Peyer's patch (tissue), 4 donors: ENCODE measurements around the gene DGCR2.

Source experiments
- POLR2A ChIP-seq, 2 donors: fragments of 450-650 bp; IDR thresholded peaks; one replicate each; pipeline ENCODE4 v1.5.1; 2017; ENCODE audit warnings: antibody characterized with exemption in 2 of 2, mild to moderate bottlenecking in 2 of 2, moderate library complexity in 2 of 2
- TF ChIP-seq, protein P1 (sequence below), 6 experiments: fragments of 450-650 bp in 4 of 6; fragments of 200-600 bp in 2 of 6; sonication (generic) in 1 of 6; IDR thresholded peaks; one replicate each; pipeline ENCODE4 v1.5.1; 2017 to 2019; ENCODE audit warnings: antibody characterized with exemption in 6 of 6, mild to moderate bottlenecking in 3 of 6, moderate library complexity in 1 of 6

DNA sequence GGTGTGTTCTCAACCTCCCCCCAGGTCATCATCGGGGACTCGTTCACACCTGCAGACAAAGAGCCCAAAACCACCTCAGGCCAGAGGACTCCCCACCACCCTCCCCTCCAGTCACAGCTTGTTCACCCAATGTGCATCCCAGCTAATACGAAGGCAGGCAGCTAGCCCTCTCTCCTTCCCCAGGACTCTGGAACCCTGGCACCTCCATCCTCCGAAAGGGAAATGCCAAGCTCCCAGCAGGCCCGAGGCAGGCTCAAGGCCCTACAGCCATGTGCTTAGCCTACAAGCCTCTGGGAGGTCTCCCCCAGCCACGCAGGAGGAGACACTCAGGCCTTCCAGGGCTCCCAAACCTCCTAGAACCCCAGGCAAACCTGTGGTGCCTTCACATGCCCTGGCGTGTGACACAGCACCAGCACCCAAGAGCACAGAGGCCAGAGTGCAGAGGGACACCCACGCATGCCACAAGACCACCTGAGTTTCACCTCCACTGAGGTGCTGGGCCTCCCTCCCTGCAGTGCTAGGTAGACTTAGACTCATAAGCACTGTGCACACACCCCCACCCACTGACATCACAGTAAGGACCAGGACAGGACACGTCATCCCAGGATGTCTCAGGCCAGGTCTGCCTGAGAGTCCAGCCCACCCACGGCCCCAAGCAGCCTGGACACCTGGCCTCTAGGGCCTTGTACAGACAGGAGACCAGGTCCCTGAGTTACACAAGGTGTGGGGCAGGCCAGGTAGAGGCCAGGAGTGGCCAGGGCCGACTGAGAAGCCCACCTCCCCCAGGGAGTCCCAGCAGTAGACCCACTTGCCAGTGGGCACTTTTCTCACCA is 15.4 kb upstream of the DGCR2 start:
- TF ChIP-seq, protein P1, sequence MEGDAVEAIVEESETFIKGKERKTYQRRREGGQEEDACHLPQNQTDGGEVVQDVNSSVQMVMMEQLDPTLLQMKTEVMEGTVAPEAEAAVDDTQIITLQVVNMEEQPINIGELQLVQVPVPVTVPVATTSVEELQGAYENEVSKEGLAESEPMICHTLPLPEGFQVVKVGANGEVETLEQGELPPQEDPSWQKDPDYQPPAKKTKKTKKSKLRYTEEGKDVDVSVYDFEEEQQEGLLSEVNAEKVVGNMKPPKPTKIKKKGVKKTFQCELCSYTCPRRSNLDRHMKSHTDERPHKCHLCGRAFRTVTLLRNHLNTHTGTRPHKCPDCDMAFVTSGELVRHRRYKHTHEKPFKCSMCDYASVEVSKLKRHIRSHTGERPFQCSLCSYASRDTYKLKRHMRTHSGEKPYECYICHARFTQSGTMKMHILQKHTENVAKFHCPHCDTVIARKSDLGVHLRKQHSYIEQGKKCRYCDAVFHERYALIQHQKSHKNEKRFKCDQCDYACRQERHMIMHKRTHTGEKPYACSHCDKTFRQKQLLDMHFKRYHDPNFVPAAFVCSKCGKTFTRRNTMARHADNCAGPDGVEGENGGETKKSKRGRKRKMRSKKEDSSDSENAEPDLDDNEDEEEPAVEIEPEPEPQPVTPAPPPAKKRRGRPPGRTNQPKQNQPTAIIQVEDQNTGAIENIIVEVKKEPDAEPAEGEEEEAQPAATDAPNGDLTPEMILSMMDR (IDR thresholded peaks at IDR 0.05), result no peak
- no peak for TF ChIP-seq POLR2A (IDR thresholded peaks at IDR 0.05)
